MCF 10A (cell line): ENCODE data around the gene CD151. TPM values are rescaled to one million over a fixed set of nuclear protein-coding genes. Genes with fewer than 3 reads are reported as not detected.

ENCODE experiments used
- BruUV-seq: library from RNA; stranded (reverse); fragments of 400-500 nt; replicated peaks from 2 replicates; lab custom pipeline; 2021; lab: Mats Ljungman, UMichigan
- CTCF ChIA-PET: fragments of 300-600 bp; sonication (Branson Sonifier 250); formaldehyde crosslinking; extraction: SDS; loops from one replicate; lab custom pipeline; 2021; ENCODE audit warnings: antibody characterized with exemption, inconsistent platforms; lab: Yijun Ruan, JAX
- POLR2A ChIA-PET: fragments of 300-600, 350-650 bp; sonication (Branson Sonifier 250); formaldehyde crosslinking; extraction: SDS; loops from one replicate; lab custom pipeline; 2020; ENCODE audit warnings: antibody characterized with exemption, inconsistent platforms; lab: Yijun Ruan, JAX
- DNase-seq: peaks from one replicate; pipeline ENCODE4 v3.0.0-alpha.2; 2018; ENCODE audit not compliant: unreplicated experiment
- H3K27ac Mint-ChIP-seq: one replicate; pipeline ENCODE4 v1.8.0; 2022; ENCODE audit warnings: mild to moderate bottlenecking, low read depth, mixed read lengths; ENCODE audit not compliant: unreplicated experiment
- H3K27me3 Mint-ChIP-seq: one replicate; pipeline ENCODE4 v1.8.0; 2022; ENCODE audit warnings: mixed read lengths; ENCODE audit not compliant: insufficient read depth, unreplicated experiment
- H3K36me3 Mint-ChIP-seq: one replicate; pipeline ENCODE4 v1.8.0; 2022; ENCODE audit warnings: mild to moderate bottlenecking, moderate library complexity, mixed read lengths; ENCODE audit not compliant: insufficient read depth, unreplicated experiment
- H3K4me1 Mint-ChIP-seq: one replicate; pipeline ENCODE4 v1.8.0; 2022; ENCODE audit warnings: mixed read lengths; ENCODE audit not compliant: insufficient read depth, unreplicated experiment
- H3K4me3 Mint-ChIP-seq: one replicate; pipeline ENCODE4 v1.8.0; 2022; ENCODE audit warnings: mild to moderate bottlenecking, moderate library complexity, mixed read lengths; ENCODE audit not compliant: unreplicated experiment
- H3K9me3 Mint-ChIP-seq: one replicate; pipeline ENCODE4 v1.8.0; 2022; ENCODE audit warnings: mixed read lengths; ENCODE audit not compliant: unreplicated experiment
- CTCF ChIP-seq: fragments of 200-600 bp; IDR thresholded peaks from one replicate; pipeline ENCODE4 v1.8.0; 2022; ENCODE audit warnings: antibody characterized with exemption, mild to moderate bottlenecking; ENCODE audit not compliant: unreplicated experiment
- intact Hi-C: fragments of 100-400 bp; cut with micrococcal nuclease; formaldehyde crosslinking; loops from 2 replicates; pipeline ENCODE4 v1.14.1; 2022
- total RNA-seq: library from RNA; stranded (reverse); gene quantifications from 2 replicates; pipeline ENCODE4 v1.2.3, GENCODE V29; 2022

The CD151 gene
- total RNA-seq, 1 experiment from 2014 or later, result 412 TPM

- DNase-seq, result no peak
- ChIA-PET POLR2A (interaction anchor here (0.9 kb wide), 1 partner anchor 9 kb away, joined by 6 read pairs; no protein-coding TSS in a partner anchor), CTCF (no interaction called here)
- Mint-ChIP-seq H3K27me3 (no peaks in the 10 kb centered on the region), H3K36me3 (peaks cover 17% of the 10 kb centered on the region), H3K4me3 (no peak overlapping the region), H3K9me3 (no peaks in the 10 kb centered on the region), H3K4me1 (no peaks in the 10 kb centered on the region), H3K27ac (no peak overlapping the region)
- no TSS peak for BruUV-seq
- intact Hi-C loops, result no loop called here
- TF ChIP-seq CTCF, result no peak
These were observed 45.6 kb upstream of the CD151 start for GRCh38 chr11:787084-787675.

- BruUV-seq, result no TSS peak
These were observed 44.6 kb upstream of the CD151 start for GRCh38 chr11:788009-788640.

GRCh38 chr11:788953-789940 is 43.5 kb upstream of the CD151 start:
- no peak for TF ChIP-seq CTCF
- intact Hi-C loops, result no loop called here
- DNase-seq, result no peak
- BruUV-seq, result no TSS peak
- H3K4me3 Mint-ChIP-seq, result no peak overlapping the region
- H3K27ac Mint-ChIP-seq, result no peak overlapping the region
- no peaks in the 10 kb centered on the region for H3K27me3 Mint-ChIP-seq
- no peaks in the 10 kb centered on the region for H3K9me3 Mint-ChIP-seq
- no peaks in the 10 kb centered on the region for H3K4me1 Mint-ChIP-seq
- peaks cover 12% of the 10 kb centered on the region for H3K36me3 Mint-ChIP-seq
- ChIA-PET POLR2A (interaction anchor here (0.7 to 1.0 kb wide), 2 partner anchors 10 to 20 kb away, joined by 3 read pairs; no protein-coding TSS in a partner anchor), CTCF (no interaction called here)

More at GRCh38 chr11:788009-788640, 44.6 kb upstream of the CD151 start:
- intact Hi-C loops, result no loop called here
- Mint-ChIP-seq H3K9me3 (no peaks in the 10 kb centered on the region), H3K36me3 (peaks cover 19% of the 10 kb centered on the region), H3K4me3 (no peak overlapping the region), H3K27ac (no peak overlapping the region), H3K4me1 (no peaks in the 10 kb centered on the region), H3K27me3 (no peaks in the 10 kb centered on the region)
- no peak for DNase-seq
- peak; percentile 12 for TF ChIP-seq CTCF
- ChIA-PET POLR2A (no interaction called here), CTCF (no interaction called here)

GRCh38 chr11:789943-790342 is 42.8 kb upstream of the CD151 start, which contains the start of gene CEND1:
TSS of gene CEND1 (minus strand) at chr11:790090. CDS start at chr11:788576, 1,514 bp downstream.
- Mint-ChIP-seq H3K27ac (no peak within 1 kb of the TSS), H3K27me3 (no peaks in the 10 kb centered on the region), H3K9me3 (no peaks in the 10 kb centered on the region), H3K4me1 (no peaks in the 10 kb centered on the region), H3K36me3 (peaks cover 15% of the 10 kb centered on the region), H3K4me3 (no peak within 1 kb of the TSS)
- intact Hi-C loops, result no loop called here
- no peak for TF ChIP-seq CTCF
- ChIA-PET CTCF (no interaction called here), POLR2A (interaction anchor here (0.7 to 1.0 kb wide), 3 partner anchors 19 to 94 kb away, joined by 3 read pairs; partner anchors contain the start of gene TMEM80)
- BruUV-seq, result no TSS peak
- DNase-seq, result no peak
